Measurements from ENCODE around the gene AUTS2. TPM values are rescaled to one million over a fixed set of nuclear protein-coding genes. Genes with fewer than 3 reads are reported as not detected.

AUTS2 gene
- total and polyA plus RNA-seq, 2 of the 8 experiments (the other 6 are each of a cell fraction or from before 2014, with no cell fraction given), result 25.9 to 101 TPM

DNA sequence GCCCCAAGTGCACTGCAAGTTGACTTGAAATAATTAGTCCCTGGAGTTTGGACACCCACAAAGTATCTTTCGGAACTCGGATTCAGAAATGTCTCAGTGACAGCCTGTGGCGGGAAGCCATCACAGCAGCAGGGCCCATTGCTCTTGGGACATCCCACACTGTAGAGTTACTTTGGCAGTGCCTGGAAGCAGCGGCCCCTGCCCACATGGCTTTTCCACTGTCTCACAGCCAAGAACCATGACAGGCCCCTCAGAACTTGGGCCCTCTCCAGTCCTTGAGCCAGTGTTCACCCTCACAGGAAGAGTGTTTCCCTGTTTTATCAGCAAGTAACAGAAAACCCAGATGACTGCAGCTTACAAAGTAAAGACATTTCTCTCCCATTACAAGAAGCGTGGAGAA lies 1056.7 kb downstream of the AUTS2 start:
- no peak overlapping the region for H3K27ac ChIP-seq (ENCODE audit: low read depth, low read length)

More for the DNA sequence above, 1056.7 kb downstream of the AUTS2 start:
- Histone ChIP-seq H4K5ac (ENCODE audit: insufficient read length, low read depth, low read length) (no peak overlapping the region), H3K18ac (ENCODE audit: extremely low read depth, low read length) (no peak overlapping the region), H3K56ac (replicated peaks; ENCODE audit: insufficient read length, low read depth, low read length) (no peak overlapping the region), H3K23ac (ENCODE audit: insufficient read length) (no peak overlapping the region), H2BK15ac (ENCODE audit: low read length) (no peak overlapping the region), H3K4me3 (ENCODE audit: extremely low read depth in 1 of 4, insufficient read depth in 2 of 4, low read depth in 3 of 4, low read length in 4 of 4) (no peak overlapping the region), H2BK5ac (ENCODE audit: low read depth, low read length) (no peak overlapping the region), H3K4me1 (replicated peaks in 1 of 4; ENCODE audit: control insufficient read depth in 3 of 4, insufficient read depth in 4 of 4, low read length in 3 of 4) (peaks cover 0 to 4% (median 0%) of the 10 kb centered on the region in 4 experiments; a peak in 2 of 7 replicates), H4K20me1 (replicated peaks in 1 of 2; ENCODE audit: control insufficient read depth in 1 of 2, insufficient read depth in 2 of 2, low read length in 2 of 2) (no peaks in the 10 kb centered on the region), H4K91ac (replicated peaks; ENCODE audit: insufficient read length, low read length) (no peak overlapping the region), H3K14ac (ENCODE audit: insufficient read length) (no peak overlapping the region), H3K79me2 (ENCODE audit: control insufficient read depth in 1 of 2, insufficient read depth in 2 of 2, low read length in 2 of 2) (no peaks in the 10 kb centered on the region; a peak in 1 of 4 replicates), H2BK12ac (ENCODE audit: low read depth, low read length) (no peak overlapping the region), H3K27me3 (replicated peaks in 1 of 4; ENCODE audit: control insufficient read depth in 3 of 4, extremely low read depth in 1 of 4, insufficient read depth in 3 of 4, low read length in 3 of 4) (no peaks in the 10 kb centered on the region), H4K8ac (ENCODE audit: extremely low read depth, insufficient read depth, low read length) (no peak overlapping the region), H3K4ac (replicated peaks; ENCODE audit: insufficient read length, low read depth, low read length) (no peak overlapping the region), H3K36me3 (ENCODE audit: control insufficient read depth in 2 of 4, insufficient read depth in 4 of 4, low read length in 3 of 4) (no peaks in the 10 kb centered on the region), H3K4me2 (ENCODE audit: insufficient read depth in 1 of 2, low read depth in 2 of 2, low read length in 2 of 2) (no peak overlapping the region), H3K9ac (replicated peaks in 1 of 4; ENCODE audit: extremely low read depth in 1 of 4, low read depth in 3 of 4, low read length in 3 of 4) (no peak overlapping the region), H2BK20ac (ENCODE audit: low read length) (no peak overlapping the region), H2BK120ac (replicated peaks; ENCODE audit: low read depth, low read length) (no peak overlapping the region), H2AK5ac (ENCODE audit: low read depth, low read length) (no peak overlapping the region), H3K9me3 (ENCODE audit: insufficient read depth in 2 of 2, low read depth in 1 of 2, low read length in 1 of 2) (no peaks in the 10 kb centered on the region), H3K79me1 (ENCODE audit: low read depth, low read length) (no peaks in the 10 kb centered on the region), H3K23me2 (ENCODE audit: low read depth, low read length) (no peaks in the 10 kb centered on the region), H2AFZ (ENCODE audit: low read length) (no peak overlapping the region)
- TF ChIP-seq RAD21 (IDR thresholded peaks at IDR 0.05 in 1 of 2, conservative IDR thresholded peaks at IDR 0.05 in 1 of 2; ENCODE audit: low read depth in 2 of 2, low read length in 2 of 2), result no peak
- no peak for TF ChIP-seq BACH1 (IDR thresholded peaks at IDR 0.05; ENCODE audit: low read length)
- FAIRE-seq (no peak), DNase-seq (ENCODE audit: low read depth in 1 of 2, low spot score in 2 of 2) (no peak)
- 88% methylated on average over 5 of the region's 5 CpGs; no CpG with 5 or more reads in 1 of the 2 experiments for WGBS, 2 experiments (ENCODE audit: extremely low coverage in 1 of 2, insufficient coverage in 1 of 2, insufficient read length in 1 of 2, insufficient replicate concordance in 2 of 2, low coverage in 1 of 2, low lambda C conversion rate in 2 of 2, missing lambda C conversion rate in 1 of 2)
- ChIA-PET CTCF (ENCODE audit: partially characterized antibody) (no interaction called here), POLR2A (ENCODE audit: partially characterized antibody) (no interaction called here)
